ENCODE results near the gene TLDC2.
"Not testable (repeated sequence)": the region's sequence is repeated elsewhere in the genome, so short reads cannot be mapped to it uniquely, and the experiment has no call there.

Gene TLDC2

DNA sequence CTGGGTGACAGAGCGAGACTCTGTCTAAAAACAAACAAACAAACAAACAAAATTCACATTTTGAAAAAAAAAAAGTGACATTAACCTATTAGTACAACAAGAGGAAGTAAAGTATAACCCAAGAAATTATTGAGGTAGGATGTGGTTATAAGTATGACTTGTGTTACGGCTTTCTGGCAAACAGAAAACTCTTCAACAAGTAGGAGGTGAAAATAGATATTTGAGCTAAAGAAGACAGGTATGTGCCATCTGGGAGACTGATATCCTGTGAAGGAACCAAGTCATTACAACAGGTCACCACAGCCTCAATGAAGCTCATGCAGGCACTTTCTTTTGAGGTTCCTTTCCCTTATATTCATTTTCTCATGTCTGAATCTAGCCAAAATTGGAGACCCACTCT, 28.8 kb downstream of the TLDC2 start:
- TF ChIP-seq, protein P1, sequence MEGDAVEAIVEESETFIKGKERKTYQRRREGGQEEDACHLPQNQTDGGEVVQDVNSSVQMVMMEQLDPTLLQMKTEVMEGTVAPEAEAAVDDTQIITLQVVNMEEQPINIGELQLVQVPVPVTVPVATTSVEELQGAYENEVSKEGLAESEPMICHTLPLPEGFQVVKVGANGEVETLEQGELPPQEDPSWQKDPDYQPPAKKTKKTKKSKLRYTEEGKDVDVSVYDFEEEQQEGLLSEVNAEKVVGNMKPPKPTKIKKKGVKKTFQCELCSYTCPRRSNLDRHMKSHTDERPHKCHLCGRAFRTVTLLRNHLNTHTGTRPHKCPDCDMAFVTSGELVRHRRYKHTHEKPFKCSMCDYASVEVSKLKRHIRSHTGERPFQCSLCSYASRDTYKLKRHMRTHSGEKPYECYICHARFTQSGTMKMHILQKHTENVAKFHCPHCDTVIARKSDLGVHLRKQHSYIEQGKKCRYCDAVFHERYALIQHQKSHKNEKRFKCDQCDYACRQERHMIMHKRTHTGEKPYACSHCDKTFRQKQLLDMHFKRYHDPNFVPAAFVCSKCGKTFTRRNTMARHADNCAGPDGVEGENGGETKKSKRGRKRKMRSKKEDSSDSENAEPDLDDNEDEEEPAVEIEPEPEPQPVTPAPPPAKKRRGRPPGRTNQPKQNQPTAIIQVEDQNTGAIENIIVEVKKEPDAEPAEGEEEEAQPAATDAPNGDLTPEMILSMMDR (IDR thresholded peaks at IDR 0.05; ENCODE audit: low read depth, low read length) = no peak
- no peak overlapping the region for H3K4me3 ChIP-seq (ENCODE audit: low read depth, low read length)

DNA sequence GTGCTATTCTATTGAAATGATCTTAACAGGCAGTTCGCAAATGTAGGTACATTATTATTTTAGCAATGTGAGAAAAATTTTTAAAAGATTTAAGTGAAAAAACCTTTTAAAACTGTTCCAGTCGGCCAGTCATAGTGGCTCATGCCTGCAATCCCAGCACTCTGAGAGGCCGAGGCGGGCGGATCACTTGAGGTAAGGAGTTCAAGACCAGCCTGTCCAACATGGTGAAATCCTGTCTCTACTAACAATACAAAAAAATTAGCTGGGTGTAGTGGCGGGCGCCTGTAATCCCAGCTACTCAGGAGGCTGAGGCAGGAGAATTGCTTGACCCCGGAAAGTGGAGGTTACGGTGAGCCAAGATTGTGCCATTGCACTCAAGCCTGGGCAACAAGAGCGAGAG, 29.6 kb downstream of the TLDC2 start:
- not testable (repeated sequence) for H3K4me3 ChIP-seq (ENCODE audit: low read depth, low read length)

DNA sequence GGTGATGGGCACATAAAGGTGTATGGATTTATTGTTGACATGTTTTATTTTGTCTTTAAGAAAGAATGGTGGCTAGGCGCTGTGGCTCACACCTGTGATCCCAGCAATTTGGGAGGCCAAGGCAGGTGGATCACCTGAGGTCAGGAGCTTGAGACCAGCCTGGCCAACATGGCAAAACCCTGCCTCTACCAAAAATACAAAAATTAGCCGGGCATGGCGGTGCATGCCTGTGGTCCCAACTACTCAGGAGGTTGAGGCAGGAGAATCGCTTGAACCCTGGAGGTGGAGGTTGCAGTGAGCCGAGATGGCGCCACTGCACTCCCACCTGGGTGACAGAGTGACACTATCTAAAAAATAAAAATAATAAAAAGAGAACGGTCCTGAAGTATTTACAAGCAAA, 30.1 kb downstream of the TLDC2 start:
- H3K4me3 ChIP-seq (ENCODE audit: low read depth, low read length) = not testable (repeated sequence)

DNA sequence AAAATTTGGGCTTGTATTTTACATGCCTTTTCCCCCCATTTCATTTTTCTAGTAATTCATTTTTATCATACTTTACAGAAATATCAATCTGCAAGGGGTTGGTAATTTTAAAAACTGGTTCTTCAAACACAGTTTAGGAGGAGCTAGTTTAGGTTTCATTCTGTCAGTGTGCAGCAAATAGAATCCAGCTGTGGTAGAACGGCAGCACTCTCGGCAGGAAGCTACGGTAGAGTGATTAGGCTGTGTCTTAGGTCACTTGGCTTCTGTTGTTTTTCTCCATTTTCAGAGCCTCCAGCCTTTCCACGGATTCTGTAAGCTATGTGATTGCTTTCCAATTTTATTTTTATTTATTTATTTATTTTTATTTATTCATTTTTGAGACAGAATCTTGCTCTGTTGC, 32.7 kb downstream of the TLDC2 start:
- no peak overlapping the region for H3K4me3 ChIP-seq (ENCODE audit: low read depth, low read length)
- TF ChIP-seq, protein P1 (IDR thresholded peaks at IDR 0.05; ENCODE audit: low read depth, low read length) = no peak

DNA sequence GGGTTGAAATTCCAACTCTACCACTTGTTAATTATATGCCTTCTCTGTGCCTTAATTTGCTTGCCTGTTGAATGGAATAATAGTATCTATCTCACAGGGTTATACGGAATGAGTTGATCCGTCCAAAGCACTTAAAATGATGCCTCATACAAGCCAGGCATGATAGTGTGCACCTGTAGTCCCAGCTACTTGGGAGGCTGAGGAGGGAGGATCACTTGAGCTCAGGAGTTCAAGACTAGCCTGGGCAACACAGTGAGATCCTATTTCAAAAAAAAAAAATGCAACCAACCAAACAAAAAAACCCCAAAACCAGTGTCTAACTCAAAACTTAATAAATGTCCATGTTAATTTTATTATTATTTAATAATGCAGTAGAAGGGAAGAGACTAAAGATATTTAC, 40.3 kb downstream of the TLDC2 start:
- TF ChIP-seq, protein P1 (IDR thresholded peaks at IDR 0.05; ENCODE audit: low read depth, low read length) = no peak
- no peak overlapping the region for H3K4me3 ChIP-seq (ENCODE audit: low read depth, low read length)

DNA sequence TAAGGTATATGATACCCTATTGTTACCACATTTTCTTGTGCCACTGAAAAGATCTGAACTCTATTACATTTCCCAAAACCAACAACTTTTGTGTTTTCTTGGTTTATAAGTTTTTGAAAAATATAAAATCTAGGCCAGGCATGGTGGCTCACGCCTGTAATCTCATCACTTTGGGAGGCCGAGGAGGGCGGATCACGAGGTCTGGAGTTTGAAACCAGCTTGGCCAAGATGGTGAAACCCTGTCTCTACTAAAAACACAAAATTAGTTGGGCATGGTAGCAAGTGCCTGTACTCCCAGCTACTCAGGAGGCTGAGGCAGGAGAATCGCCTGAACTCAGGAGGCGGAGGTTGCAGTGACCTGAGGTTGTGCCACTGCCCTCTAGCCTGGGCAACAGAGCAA, 41.3 kb downstream of the TLDC2 start:
- TF ChIP-seq, protein P1 (IDR thresholded peaks at IDR 0.05; ENCODE audit: low read depth, low read length) = no peak
- H3K4me3 ChIP-seq (ENCODE audit: low read depth, low read length) = no peak overlapping the region

DNA sequence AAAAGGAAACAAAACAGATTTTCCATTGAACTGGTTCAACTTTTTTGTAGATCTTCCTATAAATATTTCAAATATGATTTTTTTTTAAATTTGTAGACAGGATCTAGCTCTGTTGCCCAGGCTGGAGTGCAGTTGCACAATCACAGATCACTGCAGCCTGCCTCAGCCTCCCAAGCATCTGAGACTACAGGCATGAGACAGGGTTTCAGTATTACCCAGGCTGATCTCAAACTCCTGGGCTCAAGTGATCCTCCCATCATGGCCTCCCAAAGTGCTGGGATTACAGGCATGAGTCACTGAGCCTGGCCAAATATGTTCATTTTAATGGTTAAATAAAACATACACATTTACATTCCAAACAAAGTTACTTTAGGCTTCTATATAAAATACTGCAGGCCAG, 42.0 kb downstream of the TLDC2 start:
- TF ChIP-seq, protein P1 (IDR thresholded peaks at IDR 0.05; ENCODE audit: low read depth, low read length) = no peak
- H3K4me3 ChIP-seq (ENCODE audit: low read depth, low read length) = no peak overlapping the region

DNA sequence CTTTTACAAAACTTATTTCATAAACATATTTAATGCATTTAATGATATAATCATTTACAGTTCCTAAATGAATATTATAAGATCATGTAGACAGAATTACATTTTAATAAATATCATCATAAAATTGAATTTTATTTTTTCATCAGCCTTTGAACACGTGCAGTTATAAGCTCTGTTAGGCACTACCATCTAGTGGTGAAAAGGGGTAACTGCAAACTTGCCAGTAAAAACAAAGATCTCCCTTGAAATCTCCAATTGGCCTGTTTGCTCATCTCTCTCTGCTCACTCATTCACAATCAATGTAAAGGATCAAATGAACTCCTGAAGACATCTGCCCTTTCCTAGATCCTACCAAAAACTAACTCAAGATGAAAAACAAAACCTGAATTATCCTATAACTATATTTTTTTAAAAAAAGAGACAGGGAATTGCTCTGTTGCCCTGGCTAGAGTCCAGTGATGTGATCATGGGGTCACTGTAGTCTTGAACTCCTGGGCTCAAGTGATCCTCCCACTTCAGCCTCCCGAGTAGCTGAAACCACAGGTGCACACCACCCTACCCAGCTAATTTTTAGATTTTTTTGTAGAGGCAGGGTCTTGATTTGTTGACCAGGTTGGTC, 43.9 kb downstream of the TLDC2 start:
- no peak overlapping the region for H3K4me3 ChIP-seq (ENCODE audit: low read depth, low read length)
- TF ChIP-seq, protein P1 (IDR thresholded peaks at IDR 0.05; ENCODE audit: low read depth, low read length) = peak; percentile 76; the same call in 1 of the 2 replicates
